ENCODE data around the gene HSD17B4. TPM values are rescaled to one million over a fixed set of nuclear protein-coding genes. Genes with fewer than 3 reads are reported as not detected.

HSD17B4 gene
- total and polyA plus RNA-seq, 9 of the 15 experiments (the other 6 are each of a cell fraction or from before 2014, with no cell fraction given) = 50.6 to 187 (median 94.6) TPM

- TF ChIP-seq AFF4 (CRISPR knock-in tag; IDR thresholded peaks at IDR 0.05) = 0 out of 2 replicates have a peak, but pooled peaks have one; percentile 15
- TF ChIP-seq, protein P1, sequence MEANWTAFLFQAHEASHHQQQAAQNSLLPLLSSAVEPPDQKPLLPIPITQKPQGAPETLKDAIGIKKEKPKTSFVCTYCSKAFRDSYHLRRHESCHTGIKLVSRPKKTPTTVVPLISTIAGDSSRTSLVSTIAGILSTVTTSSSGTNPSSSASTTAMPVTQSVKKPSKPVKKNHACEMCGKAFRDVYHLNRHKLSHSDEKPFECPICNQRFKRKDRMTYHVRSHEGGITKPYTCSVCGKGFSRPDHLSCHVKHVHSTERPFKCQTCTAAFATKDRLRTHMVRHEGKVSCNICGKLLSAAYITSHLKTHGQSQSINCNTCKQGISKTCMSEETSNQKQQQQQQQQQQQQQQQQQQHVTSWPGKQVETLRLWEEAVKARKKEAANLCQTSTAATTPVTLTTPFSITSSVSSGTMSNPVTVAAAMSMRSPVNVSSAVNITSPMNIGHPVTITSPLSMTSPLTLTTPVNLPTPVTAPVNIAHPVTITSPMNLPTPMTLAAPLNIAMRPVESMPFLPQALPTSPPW (CRISPR knock-in tag; IDR thresholded peaks at IDR 0.05) = peak; percentile 69
- 0 out of 4 replicates have a peak, but pooled peaks of 1 of the 2 experiments have one; percentile 4 for TF ChIP-seq RCOR1 (IDR thresholded peaks at IDR 0.05; ENCODE audit: borderline replicate concordance in 1 of 2, low read depth in 2 of 2, low read length in 2 of 2)
- no peak for TF ChIP-seq RBM34 (IDR thresholded peaks at IDR 0.05; ENCODE audit: borderline replicate concordance, insufficient read depth, low read length)
- TF ChIP-seq CREB3 (tag; conservative IDR thresholded peaks at IDR 0.05; ENCODE audit: low read depth) = no peak
- TF ChIP-seq GABPB1 (CRISPR knock-in tag; IDR thresholded peaks at IDR 0.05) = peak; percentile 70
- peak; percentile 78; the same call in 1 of the 2 replicates for TF ChIP-seq ATF7 (IDR thresholded peaks at IDR 0.05)
- no peak for TF ChIP-seq SLC30A9 (CRISPR knock-in tag; IDR thresholded peaks at IDR 0.05)
- TF ChIP-seq MNT (conservative IDR thresholded peaks at IDR 0.05) = peak; percentile 34 to 71; a peak in 2 of 4 replicates
- TF ChIP-seq POLR2G (IDR thresholded peaks at IDR 0.05; ENCODE audit: low read depth, low read length) = peak; percentile 85
- TF ChIP-seq HDAC1 (IDR thresholded peaks at IDR 0.05) = peak in 1 of 2 experiments; percentile 84; a peak in 2 of 4 replicates
- peak; percentile 44; the same call in 1 of the 2 replicates for TF ChIP-seq SMARCA4 (IDR thresholded peaks at IDR 0.05)
- peak; percentile 76 for TF ChIP-seq TAF1 (IDR thresholded peaks at IDR 0.05; ENCODE audit: control insufficient read depth, extremely low read depth, insufficient read depth, low read length, severe bottlenecking)
- peak; percentile 60 to 65; a peak in 2 of 4 replicates for TF ChIP-seq SIX5 (IDR thresholded peaks at IDR 0.05; ENCODE audit: borderline replicate concordance in 1 of 2, insufficient read depth in 1 of 2, low read depth in 1 of 2, low read length in 2 of 2)
- TF ChIP-seq HNRNPLL (IDR thresholded peaks at IDR 0.05; ENCODE audit: low read depth, low read length, poor library complexity, severe bottlenecking) = peak; percentile 75
- TF ChIP-seq SREBF2 (CRISPR knock-in tag; IDR thresholded peaks at IDR 0.05) = no peak
- 0 out of 4 replicates have a peak, but pooled peaks of 1 of the 2 experiments have one; percentile 15 for TF ChIP-seq NONO (IDR thresholded peaks at IDR 0.05; ENCODE audit: low read depth in 2 of 2, low read length in 1 of 2)
- TF ChIP-seq ZFP30 (CRISPR knock-in tag; IDR thresholded peaks at IDR 0.05; ENCODE audit: borderline replicate concordance) = no peak
Observed at GRCh38 chr5:119452373-119453039, at the start of gene HSD17B4 (continued).
